ENCODE results near the gene GDAP2.

The GDAP2 gene

DNA sequence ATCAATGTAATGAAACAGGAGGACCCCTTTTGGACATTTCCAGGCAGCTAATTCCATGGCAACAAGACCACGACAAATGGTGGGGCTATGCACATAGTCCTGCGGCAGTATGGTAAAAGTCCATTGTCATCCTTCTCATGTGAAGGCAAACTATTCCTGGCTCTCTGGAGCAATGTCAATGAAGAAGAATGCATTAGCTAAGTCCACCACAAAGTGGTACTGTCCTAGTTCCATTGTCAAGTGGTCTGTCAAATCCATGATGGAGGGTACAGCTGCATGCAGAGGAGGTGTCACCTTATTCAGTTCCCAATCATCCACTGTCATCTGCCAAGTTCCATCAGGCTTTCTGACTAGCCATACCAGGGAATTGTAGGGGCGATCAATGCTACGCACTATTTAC is 110.1 kb downstream of the GDAP2 start:
- TF ChIP-seq, protein P1, sequence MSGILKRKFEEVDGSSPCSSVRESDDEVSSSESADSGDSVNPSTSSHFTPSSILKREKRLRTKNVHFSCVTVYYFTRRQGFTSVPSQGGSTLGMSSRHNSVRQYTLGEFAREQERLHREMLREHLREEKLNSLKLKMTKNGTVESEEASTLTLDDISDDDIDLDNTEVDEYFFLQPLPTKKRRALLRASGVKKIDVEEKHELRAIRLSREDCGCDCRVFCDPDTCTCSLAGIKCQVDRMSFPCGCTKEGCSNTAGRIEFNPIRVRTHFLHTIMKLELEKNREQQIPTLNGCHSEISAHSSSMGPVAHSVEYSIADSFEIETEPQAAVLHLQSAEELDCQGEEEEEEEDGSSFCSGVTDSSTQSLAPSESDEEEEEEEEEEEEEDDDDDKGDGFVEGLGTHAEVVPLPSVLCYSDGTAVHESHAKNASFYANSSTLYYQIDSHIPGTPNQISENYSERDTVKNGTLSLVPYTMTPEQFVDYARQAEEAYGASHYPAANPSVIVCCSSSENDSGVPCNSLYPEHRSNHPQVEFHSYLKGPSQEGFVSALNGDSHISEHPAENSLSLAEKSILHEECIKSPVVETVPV (CRISPR knock-in tag; IDR thresholded peaks at IDR 0.05) = no peak
- TF ChIP-seq ZFP3 (CRISPR knock-in tag; IDR thresholded peaks at IDR 0.05) (no peak), ZNF8 (CRISPR knock-in tag; IDR thresholded peaks at IDR 0.05) (no peak), PATZ1 (CRISPR knock-in tag; IDR thresholded peaks at IDR 0.05; ENCODE audit: borderline replicate concordance) (no peak), SNAI2 (CRISPR knock-in tag; IDR thresholded peaks at IDR 0.05) (no peak), ZNF565 (CRISPR knock-in tag; conservative IDR thresholded peaks at IDR 0.05; ENCODE audit: low read depth) (no peak), TOX (CRISPR knock-in tag; IDR thresholded peaks at IDR 0.05; ENCODE audit: borderline replicate concordance) (no peak)
- no peak for ATAC-seq

GRCh38 chr1:117818456-117818855 is 111.0 kb downstream of the GDAP2 start:
- no peak for TF ChIP-seq POU6F1 (CRISPR knock-in tag; IDR thresholded peaks at IDR 0.05; ENCODE audit: borderline replicate concordance, low read depth)
- no peak for TF ChIP-seq RARB (CRISPR knock-in tag; IDR thresholded peaks at IDR 0.05)
- TF ChIP-seq TSHZ2 (CRISPR knock-in tag; IDR thresholded peaks at IDR 0.05) = no peak
- TF ChIP-seq ZFP30 (CRISPR knock-in tag; IDR thresholded peaks at IDR 0.05) = no peak
- no peak for TF ChIP-seq ARNTL (CRISPR knock-in tag; IDR thresholded peaks at IDR 0.05; ENCODE audit: borderline replicate concordance, low read depth)
- ATAC-seq = no peak

DNA sequence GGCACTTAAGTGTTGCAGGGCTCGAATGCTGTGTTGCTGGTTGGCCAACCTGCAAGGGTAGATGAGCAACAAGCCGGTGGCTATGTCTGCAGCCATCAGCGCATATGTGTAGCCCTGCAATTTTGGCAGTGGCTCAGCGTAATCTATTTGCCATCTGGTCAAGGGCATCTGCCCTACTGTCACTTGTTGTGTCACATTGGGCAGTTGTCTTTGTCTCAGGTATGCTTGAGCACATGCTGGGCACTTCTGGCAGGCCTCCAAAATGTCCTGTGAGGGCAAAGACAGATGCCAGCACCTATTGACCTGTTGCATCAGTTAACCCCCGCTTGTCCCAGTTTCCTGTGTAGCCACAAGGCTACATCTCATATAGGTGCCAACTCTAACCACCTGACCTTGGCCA is 111.8 kb downstream of the GDAP2 start:
- ATAC-seq = no peak

GRCh38 chr1:117815926-117816325 is 113.5 kb downstream of the GDAP2 start:
- peak; percentile 50 for ATAC-seq
- TF ChIP-seq, protein P1 (CRISPR knock-in tag; IDR thresholded peaks at IDR 0.05) = no peak
- TF ChIP-seq ISL1 (CRISPR knock-in tag; IDR thresholded peaks at IDR 0.05) (no peak), PATZ1 (CRISPR knock-in tag; IDR thresholded peaks at IDR 0.05; ENCODE audit: borderline replicate concordance) (no peak), OSR1 (CRISPR knock-in tag; IDR thresholded peaks at IDR 0.05) (no peak), PPARA (CRISPR knock-in tag; IDR thresholded peaks at IDR 0.05; ENCODE audit: borderline replicate concordance) (no peak), ESRRG (CRISPR knock-in tag; IDR thresholded peaks at IDR 0.05) (no peak), ZNF565 (CRISPR knock-in tag; conservative IDR thresholded peaks at IDR 0.05; ENCODE audit: low read depth) (no peak), ZFP30 (CRISPR knock-in tag; IDR thresholded peaks at IDR 0.05) (no peak), ZFP3 (CRISPR knock-in tag; IDR thresholded peaks at IDR 0.05) (no peak)

More for the DNA sequence above, 111.8 kb downstream of the GDAP2 start:
- TF ChIP-seq OSR1 (CRISPR knock-in tag; IDR thresholded peaks at IDR 0.05) (no peak), ZNF70 (CRISPR knock-in tag; IDR thresholded peaks at IDR 0.05) (no peak)

Data from SK-N-SH treated with all-trans-retinoic acid at 6 μM for 48 hours (cell line).